Common myeloid progenitor, CD34-positive (primary cell): Measurements from ENCODE around the gene ZC3H10. TPM values are rescaled to one million over a fixed set of nuclear protein-coding genes. Genes with fewer than 3 reads are reported as not detected.
"Not testable (repeated sequence)": the region's sequence is repeated elsewhere in the genome, so short reads cannot be mapped to it uniquely, and the experiment has no call there.

Experiments
- CTCF ChIA-PET: fragments of 350-600 bp; sonication (Branson Sonifier 250); formaldehyde crosslinking; loops from one replicate; lab custom pipeline; 2021; ENCODE audit warnings: antibody characterized with exemption; lab: Charles Lee
- POLR2A ChIA-PET: fragments of 350-600 bp; sonication (Branson Sonifier 250); formaldehyde crosslinking; loops from one replicate; lab custom pipeline; 2021; ENCODE audit warnings: antibody characterized with exemption; lab: Charles Lee
- DNase-seq, 3 donors: peaks; one replicate each; pipeline versions ENCODE4 v3.0.0 to v3.0.0-alpha.2; 2013
- H3K27ac ChIP-seq, 2 experiments: 1 replicate in 1 of 2; 2 replicates in 1 of 2; pipeline ENCODE4 v1.7.0; 2013; ENCODE audit warnings: inconsistent platforms in 2 of 2, low read length in 2 of 2, mild to moderate bottlenecking in 2 of 2, low read depth in 1 of 2, moderate library complexity in 1 of 2; ENCODE audit not compliant: severe bottlenecking in 2 of 2, insufficient read depth in 1 of 2, poor library complexity in 1 of 2
- H3K27me3 ChIP-seq, 5 experiments: replicated peaks in 2 of 5; 1 replicate in 3 of 5; 2 replicates in 2 of 5; pipeline versions ENCODE4 v1.6.1 to v1.7.0; 2013; ENCODE audit warnings: low read length in 4 of 5, mild to moderate bottlenecking in 2 of 5, moderate library complexity in 2 of 5, inconsistent platforms in 1 of 5; ENCODE audit not compliant: insufficient read depth in 5 of 5, control insufficient read depth in 4 of 5
- H3K36me3 ChIP-seq, 4 experiments: 1 replicate in 2 of 4; 2 replicates in 2 of 4; pipeline versions ENCODE4 v1.6.1 to v1.7.0; 2013; ENCODE audit warnings: low read length in 3 of 4, control low read depth in 1 of 4, mild to moderate bottlenecking in 1 of 4; ENCODE audit not compliant: control insufficient read depth in 4 of 4, insufficient read depth in 4 of 4
- H3K4me1 ChIP-seq, 4 experiments: 1 replicate in 3 of 4; 2 replicates in 1 of 4; pipeline versions ENCODE4 v1.6.1 to v1.7.1; 2013; ENCODE audit warnings: low read length in 3 of 4, mild to moderate bottlenecking in 3 of 4, control low read depth in 1 of 4, inconsistent platforms in 1 of 4, moderate library complexity in 1 of 4; ENCODE audit not compliant: control insufficient read depth in 4 of 4, insufficient read depth in 4 of 4; ENCODE audit errors: control extremely low read depth in 1 of 4
- H3K4me3 ChIP-seq, 7 experiments: 1 replicate in 4 of 7; 2 replicates in 3 of 7; pipeline versions ENCODE4 v1.5.1 to v1.7.0; 2013; ENCODE audit warnings: mild to moderate bottlenecking in 7 of 7, low read length in 6 of 7, moderate library complexity in 6 of 7, inconsistent platforms in 2 of 7, low read depth in 2 of 7, control low read depth in 1 of 7; ENCODE audit not compliant: insufficient read depth in 4 of 7, control insufficient read depth in 1 of 7; ENCODE audit errors: extremely low read depth in 1 of 7
- H3K9me3 ChIP-seq, 5 experiments: 1 replicate in 4 of 5; 2 replicates in 1 of 5; pipeline versions ENCODE4 v1.6.1 to v1.7.1; 2013; ENCODE audit warnings: low read length in 4 of 5, mild to moderate bottlenecking in 2 of 5, inconsistent platforms in 1 of 5, low read depth in 1 of 5, moderate library complexity in 1 of 5; ENCODE audit not compliant: control insufficient read depth in 4 of 5, insufficient read depth in 2 of 5; ENCODE audit errors: control extremely low read depth in 1 of 5
- WGBS: methylation state at CpG from one replicate; pipeline ENCODE4 v1.1.5; 2013; ENCODE audit not compliant: insufficient coverage; 5-methylcytosine and 5-hydroxymethylcytosine counted together
- polyA plus RNA-seq: library from polyadenylated mRNA; unstranded; fragments of 120-200 nt; gene quantifications from one replicate; pipeline ENCODE4 v1.2.1, GENCODE V29; 2013

Gene ZC3H10, protein sequence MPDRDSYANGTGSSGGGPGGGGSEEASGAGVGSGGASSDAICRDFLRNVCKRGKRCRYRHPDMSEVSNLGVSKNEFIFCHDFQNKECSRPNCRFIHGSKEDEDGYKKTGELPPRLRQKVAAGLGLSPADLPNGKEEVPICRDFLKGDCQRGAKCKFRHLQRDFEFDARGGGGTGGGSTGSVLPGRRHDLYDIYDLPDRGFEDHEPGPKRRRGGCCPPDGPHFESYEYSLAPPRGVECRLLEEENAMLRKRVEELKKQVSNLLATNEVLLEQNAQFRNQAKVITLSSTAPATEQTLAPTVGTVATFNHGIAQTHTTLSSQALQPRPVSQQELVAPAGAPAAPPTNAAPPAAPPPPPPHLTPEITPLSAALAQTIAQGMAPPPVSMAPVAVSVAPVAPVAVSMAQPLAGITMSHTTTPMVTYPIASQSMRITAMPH
- polyA plus RNA-seq = 3.5 TPM

DNA sequence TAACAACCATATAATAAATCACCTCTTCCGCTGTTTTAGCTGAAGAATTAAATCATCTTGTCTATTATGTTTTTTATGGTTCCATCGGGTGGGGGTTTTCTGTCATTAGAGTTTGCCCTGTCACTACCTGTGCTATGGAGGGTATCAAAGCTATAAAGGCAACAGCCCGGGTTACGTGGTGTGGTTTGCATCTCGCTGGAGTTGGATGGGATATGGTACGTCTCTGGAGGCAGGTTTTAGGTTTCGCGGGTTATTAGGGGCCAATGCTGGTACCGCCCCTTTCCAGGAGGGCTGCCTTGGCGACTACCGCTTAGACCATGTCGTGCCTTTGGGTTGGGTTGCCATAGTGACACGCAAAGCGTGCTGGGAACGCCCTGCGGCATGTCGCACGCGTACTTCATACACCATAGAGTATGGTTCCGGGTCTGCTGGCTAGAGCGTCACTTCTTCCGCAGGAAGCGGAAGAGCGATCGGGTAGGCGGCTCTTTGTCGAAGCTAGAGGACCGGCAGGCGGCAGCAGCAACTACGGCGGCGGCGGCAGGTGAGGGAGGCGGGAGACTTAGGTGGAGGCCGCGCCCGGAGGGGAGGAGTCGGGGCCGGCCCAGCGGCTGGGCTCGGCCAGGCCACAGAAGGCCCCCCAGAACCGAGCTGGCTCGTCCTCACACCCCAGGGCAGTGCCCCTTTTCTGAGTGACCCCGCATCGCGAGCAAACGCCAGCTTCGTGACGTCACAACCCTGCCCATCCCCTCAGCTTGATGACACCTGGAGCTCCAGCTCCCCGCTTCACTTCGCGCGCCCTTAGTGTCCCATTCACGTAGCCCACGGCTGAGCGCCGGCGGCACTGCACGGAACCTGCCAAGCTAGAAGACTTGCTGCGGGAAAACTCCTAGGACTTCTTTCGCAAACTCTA is at the start of gene ZC3H10:
Gene ZC3H10 (plus strand): TSS at position 489 of the 910 bp plus-strand sequence. CDS start 2,297 bp downstream, outside the sequence.
- under 1% methylated on average over 57 of the region's 61 CpGs for WGBS
- Histone ChIP-seq H3K27ac (peak within 1 kb of the TSS; percentile 86 to 94), H3K27me3 (no peaks in the 10 kb centered on the region), H3K36me3 (peaks cover 2 to 47% (median 23%) of the 10 kb centered on the region in 4 experiments), H3K9me3 (no peaks in the 10 kb centered on the region), H3K4me1 (peaks cover 13 to 34% (median 23%) of the 10 kb centered on the region in 4 experiments), H3K4me3 (peak within 1 kb of the TSS; percentile 74 to 100 (median 91))
- POLR2A ChIA-PET = interaction anchor here (0.5 to 4.4 kb wide), 11 partner anchors 10 to 235 kb away, joined by 3 to 35 read pairs (median 4); partner anchors contain the start of genes CNPY2, ESYT1, PA2G4 and SMARCC2
- CTCF ChIA-PET = interaction anchor here (0.6 to 12.4 kb wide), 25 partner anchors 10 to 346 kb away, joined by 3 to 198 read pairs (median 4); partner anchors contain the start of genes CS, ESYT1, MYL6B and PA2G4
- DNase-seq = peak; percentile 99 to 100 (median 100)

DNA sequence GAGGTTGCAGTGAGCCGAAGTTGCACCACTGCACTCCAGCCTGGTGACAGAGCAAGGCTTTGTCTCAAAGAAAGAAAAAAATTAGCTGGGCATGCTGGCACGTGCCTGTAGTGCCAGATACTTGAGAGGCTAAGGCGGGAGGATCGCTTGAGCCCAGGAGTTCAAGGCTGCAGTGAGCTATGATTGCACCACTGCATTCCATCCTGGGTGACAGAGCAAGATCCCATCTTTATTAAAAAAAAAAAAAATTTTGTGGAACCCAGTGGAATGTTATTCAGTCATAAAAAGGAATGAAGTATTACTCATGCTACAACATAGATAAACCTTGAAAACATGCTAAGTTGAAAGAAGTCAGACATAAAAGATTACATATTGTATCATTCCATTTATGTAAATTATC is 46.4 kb upstream of the ZC3H10 start:
- H3K4me3 ChIP-seq = no peak overlapping the region
- H3K9me3 ChIP-seq = no peaks in the 10 kb centered on the region
- CTCF ChIA-PET = interaction anchor here (0.5 to 0.9 kb wide), 3 partner anchors 11 to 392 kb away, joined by 3 read pairs; no protein-coding TSS in a partner anchor
- H3K4me1 ChIP-seq = no peaks in the 10 kb centered on the region
- H3K36me3 ChIP-seq = no peaks in the 10 kb centered on the region
- 94% methylated on average over 4 of the region's 4 CpGs for WGBS
- H3K27me3 ChIP-seq = no peaks in the 10 kb centered on the region
- POLR2A ChIA-PET = interaction anchor here (0.5 to 0.6 kb wide), 2 partner anchors 19 to 79 kb away, joined by 3 to 8 read pairs; no protein-coding TSS in a partner anchor
- no peak overlapping the region for H3K27ac ChIP-seq
- no peak for DNase-seq

DNA sequence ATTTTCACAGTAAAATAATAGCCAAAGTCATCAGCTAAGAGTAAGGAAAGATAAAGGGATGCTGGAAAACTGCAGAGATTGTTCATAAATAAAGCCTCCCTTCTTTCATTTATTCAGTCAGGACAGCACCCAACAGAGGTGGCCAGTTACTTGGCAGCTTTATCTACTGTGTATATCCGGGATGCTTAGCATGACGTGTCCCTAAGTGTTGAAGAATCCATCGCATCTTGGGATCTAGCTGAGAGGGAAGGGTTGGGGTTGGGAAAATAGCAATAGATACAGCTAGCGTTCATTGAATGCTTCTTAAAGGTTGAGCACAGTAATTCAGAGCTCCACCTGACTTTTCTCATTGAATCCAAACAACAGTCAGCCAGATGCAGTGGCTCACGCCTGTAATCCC is 43.7 kb upstream of the ZC3H10 start:
- ChIA-PET CTCF (interaction anchor here (0.9 to 1.4 kb wide), 2 partner anchors 9 to 13 kb away, joined by 3 read pairs; no protein-coding TSS in a partner anchor), POLR2A (no interaction called here)
- no peak for DNase-seq
- Histone ChIP-seq H3K36me3 (no peaks in the 10 kb centered on the region), H3K27me3 (peaks cover 0 to under 1% (median 0%) of the 10 kb centered on the region in 5 experiments), H3K9me3 (no peaks in the 10 kb centered on the region), H3K4me1 (peaks cover 0 to 6% (median 5%) of the 10 kb centered on the region in 4 experiments), H3K27ac (no peak overlapping the region), H3K4me3 (no peak overlapping the region)
- WGBS = 100% methylated on average over 3 of the region's 5 CpGs

DNA sequence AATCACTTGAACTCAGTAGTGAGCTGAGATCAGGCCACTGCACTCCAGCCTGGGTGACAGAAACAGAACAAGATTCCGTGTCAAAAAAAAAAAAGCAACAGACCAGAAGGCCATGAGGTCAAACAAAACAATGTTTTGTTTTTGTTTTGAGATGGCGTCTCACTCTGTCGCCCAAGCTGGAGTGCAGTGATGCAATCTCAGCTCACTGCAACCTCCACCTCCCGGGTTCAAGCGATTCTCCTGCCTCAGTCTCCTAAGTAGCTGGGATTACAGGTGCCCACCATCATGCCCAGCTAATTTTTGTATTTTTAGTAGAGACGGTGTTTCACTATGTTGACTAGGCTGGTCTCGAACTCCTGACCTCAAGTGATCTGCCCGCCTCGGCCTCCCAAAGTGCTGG is 40.1 kb upstream of the ZC3H10 start:
- Histone ChIP-seq H3K4me1 (peaks cover 0 to 18% (median 17%) of the 10 kb centered on the region in 4 experiments), H3K27me3 (peaks cover 0 to 36% (median 17%) of the 10 kb centered on the region in 5 experiments)
- H3K4me3 ChIP-seq, H3K27ac ChIP-seq, DNase-seq, H3K36me3 ChIP-seq, H3K9me3 ChIP-seq: not testable (repeated sequence)
- over 99% methylated on average over 9 of the region's 9 CpGs for WGBS
- ChIA-PET CTCF (interaction anchor here (0.8 to 1.6 kb wide), 3 partner anchors 13 to 111 kb away, joined by 3 to 7 read pairs (median 4); no protein-coding TSS in a partner anchor), POLR2A (interaction anchor here (0.6 kb wide), 2 partner anchors 26 to 343 kb away, joined by 4 read pairs; no protein-coding TSS in a partner anchor)

DNA sequence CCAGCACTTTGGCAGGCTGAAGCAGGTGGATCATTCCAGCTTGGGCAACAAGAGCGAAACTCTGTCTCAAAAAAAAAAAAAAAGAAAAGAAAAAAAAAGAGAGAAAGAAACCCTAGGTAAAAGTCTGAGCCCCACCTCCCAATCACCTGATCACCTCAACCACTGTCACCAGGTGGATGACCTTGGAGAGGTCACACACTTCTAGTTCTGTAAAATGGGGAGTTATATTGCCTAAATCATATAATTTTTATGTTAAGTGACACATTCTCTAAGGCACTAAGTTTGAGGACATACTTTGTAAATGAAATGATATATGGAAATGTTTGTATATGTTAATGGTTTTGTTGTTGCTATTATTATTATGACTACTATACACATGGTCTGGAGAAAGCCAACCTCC is 39.6 kb upstream of the ZC3H10 start:
- H3K4me3 ChIP-seq = no peak overlapping the region

More for the DNA sequence above, 39.6 kb upstream of the ZC3H10 start:
- Histone ChIP-seq H3K4me1 (peaks cover 0 to 18% (median 17%) of the 10 kb centered on the region in 4 experiments), H3K27ac (no peak overlapping the region), H3K27me3 (peaks cover 0 to 37% (median 19%) of the 10 kb centered on the region in 5 experiments), H3K9me3 (no peaks in the 10 kb centered on the region), H3K36me3 (no peaks in the 10 kb centered on the region)
- ChIA-PET POLR2A (interaction anchor here (0.6 kb wide), 2 partner anchors 27 to 343 kb away, joined by 4 read pairs; no protein-coding TSS in a partner anchor), CTCF (interaction anchor here (1.0 to 1.6 kb wide), 2 partner anchors 29 to 34 kb away, joined by 4 to 5 read pairs; no protein-coding TSS in a partner anchor)
- no CpG with 5 or more reads among the region's 1 CpG for WGBS
- DNase-seq = no peak
